Loucy (cell line): ENCODE results near the gene CCDC92B.

ENCODE experiments used
- CTCF ChIP-seq: fragments of 200-600 bp; sonication (generic); conservative IDR thresholded peaks from 2 replicates; pipeline ENCODE4 v1.5.1; 2014; ENCODE audit warnings: mild to moderate bottlenecking, antibody characterized with exemption, low read length
- EZH2phosphoT487 ChIP-seq: fragments of 200-600 bp; IDR thresholded peaks from 2 replicates; pipeline ENCODE4 v1.6.1; 2018; ENCODE audit warnings: antibody characterized with exemption, mild to moderate bottlenecking, moderate library complexity, borderline replicate concordance

GRCh38 chr17:2797226-2797625 is 47.8 kb upstream of the CCDC92B start:
- TF ChIP-seq CTCF (no peak), EZH2phosphoT487 (no peak)
